HPDE6-E6E7 (cell line): Measurements from ENCODE around the gene BRF1.

ENCODE experiments used
- DNase-seq: peaks from one replicate; pipeline ENCODE4 v3.0.0; 2011; ENCODE audit warnings: missing footprints; ENCODE audit errors: extremely low spot score

BRF1 gene

DNA sequence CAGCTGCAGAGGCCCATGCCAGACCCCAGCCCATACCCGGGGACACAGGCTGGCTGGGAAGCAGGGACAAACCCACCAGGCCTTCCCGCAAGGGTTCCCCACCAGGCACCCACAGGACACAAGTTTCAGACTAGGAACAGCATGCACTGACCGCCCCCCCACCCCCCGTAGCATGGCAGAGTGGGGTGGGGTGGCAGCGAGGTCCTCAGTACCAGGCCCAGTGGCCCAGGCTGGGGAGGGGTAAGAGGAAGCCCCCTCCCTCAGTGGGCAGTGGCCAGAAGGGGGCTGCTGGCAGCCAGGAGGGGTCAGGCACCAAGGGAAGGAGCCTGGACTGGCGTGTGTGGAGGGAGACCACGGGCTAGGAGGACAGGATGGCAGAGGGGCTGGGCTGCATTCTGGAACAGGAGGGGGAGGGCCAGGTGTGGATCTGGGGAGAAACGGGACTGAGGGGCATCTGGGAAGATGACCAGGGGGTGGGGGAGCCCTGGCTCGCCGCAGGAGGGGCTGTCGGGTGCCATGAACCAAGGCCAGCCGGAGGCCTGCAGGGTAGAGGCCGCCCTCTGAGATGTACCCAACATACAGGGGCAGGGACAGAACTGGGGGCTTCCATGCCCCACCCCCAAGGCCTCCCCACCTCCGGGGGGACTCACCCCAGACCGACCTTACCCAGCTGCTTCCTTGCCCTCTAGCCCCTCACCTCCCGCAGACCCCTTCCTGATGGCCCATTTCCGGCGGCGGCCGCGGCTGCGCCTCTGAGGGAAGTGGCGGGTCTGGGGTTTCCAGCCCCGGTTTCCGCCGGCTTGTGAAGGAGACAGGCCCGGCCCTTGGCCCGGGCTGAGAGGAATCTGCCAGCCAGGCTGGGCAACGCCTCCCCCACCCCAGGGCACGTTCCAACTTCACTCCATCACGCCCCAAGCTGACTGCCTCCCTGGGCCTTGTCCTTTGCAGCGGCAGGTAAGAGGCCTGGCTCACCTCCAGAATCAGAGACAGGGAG, 126.6 kb downstream of the BRF1 start:
- DNase-seq: peak; percentile 74

DNA sequence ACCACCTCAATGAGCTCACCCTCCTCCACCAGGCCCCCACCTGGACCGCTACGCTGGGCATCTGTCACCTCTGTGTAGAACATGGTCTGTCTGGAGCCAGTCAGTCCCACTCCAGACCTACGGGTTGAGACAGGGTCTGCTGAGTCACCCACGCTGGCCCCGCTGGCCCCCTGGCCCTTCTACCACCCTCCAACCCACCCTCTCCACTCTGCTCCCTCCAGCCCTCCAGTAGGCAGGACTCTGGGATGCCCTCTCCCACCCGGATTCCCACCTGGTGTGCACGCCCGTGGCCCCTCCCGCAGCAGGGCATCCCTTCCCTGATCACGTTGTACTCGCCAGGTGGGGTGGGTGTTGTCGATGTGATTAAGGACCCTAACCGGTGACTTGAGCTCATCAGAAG, 127.7 kb downstream of the BRF1 start:
- no peak for DNase-seq

DNA sequence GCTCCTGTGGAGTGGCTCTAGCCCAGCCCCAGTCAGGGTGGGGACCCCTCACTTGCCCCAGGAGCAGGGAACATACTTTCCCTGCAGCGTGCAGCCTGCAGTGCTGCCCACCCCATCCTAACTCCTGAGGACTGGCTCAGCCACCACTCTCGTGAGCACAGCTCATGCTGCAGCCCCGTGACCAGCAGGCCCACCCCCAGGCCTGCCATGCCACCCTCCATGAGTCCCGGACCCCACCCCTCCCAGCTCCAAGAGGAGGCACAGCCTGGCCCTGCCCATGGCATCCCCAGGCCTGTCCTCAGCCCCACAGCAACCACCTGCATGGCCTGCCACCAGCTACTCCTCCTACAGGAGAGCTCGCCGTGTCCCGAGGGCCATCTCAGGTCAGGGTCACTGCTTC, 128.3 kb downstream of the BRF1 start:
- DNase-seq: no peak

DNA sequence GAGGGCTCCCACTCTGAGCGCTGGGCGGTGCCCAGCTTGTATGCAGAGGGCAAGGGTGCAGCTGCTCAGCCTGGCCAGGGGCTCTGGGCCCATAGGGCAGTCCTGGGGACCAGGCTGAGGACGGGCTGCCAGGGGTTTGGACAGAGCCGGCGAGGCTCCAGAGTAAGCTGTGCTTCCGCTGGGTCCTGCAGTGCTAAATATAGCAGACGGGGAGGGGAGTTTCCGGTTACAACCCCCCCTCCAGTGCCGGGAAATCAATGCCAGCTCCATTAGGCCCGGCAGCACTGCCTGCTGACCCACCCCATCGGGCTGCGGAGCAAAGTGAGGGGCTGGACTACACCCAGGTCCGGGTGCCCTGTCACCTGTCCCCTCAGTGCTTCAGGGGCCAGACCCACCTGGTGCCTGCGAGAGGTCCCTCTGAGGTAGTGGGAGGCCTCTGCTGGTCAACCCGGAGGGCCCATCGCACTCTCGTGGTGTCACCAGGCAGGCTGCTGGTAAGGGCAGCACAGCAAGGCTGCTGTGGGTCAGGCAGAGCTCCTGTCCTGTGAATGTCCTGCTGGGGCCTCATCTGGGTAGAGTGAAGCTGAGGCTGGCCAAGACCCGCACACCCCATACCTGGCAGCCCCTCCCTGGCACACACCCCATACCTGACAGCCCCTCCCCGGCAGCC, 129.7 kb downstream of the BRF1 start:
- DNase-seq: no peak

DNA sequence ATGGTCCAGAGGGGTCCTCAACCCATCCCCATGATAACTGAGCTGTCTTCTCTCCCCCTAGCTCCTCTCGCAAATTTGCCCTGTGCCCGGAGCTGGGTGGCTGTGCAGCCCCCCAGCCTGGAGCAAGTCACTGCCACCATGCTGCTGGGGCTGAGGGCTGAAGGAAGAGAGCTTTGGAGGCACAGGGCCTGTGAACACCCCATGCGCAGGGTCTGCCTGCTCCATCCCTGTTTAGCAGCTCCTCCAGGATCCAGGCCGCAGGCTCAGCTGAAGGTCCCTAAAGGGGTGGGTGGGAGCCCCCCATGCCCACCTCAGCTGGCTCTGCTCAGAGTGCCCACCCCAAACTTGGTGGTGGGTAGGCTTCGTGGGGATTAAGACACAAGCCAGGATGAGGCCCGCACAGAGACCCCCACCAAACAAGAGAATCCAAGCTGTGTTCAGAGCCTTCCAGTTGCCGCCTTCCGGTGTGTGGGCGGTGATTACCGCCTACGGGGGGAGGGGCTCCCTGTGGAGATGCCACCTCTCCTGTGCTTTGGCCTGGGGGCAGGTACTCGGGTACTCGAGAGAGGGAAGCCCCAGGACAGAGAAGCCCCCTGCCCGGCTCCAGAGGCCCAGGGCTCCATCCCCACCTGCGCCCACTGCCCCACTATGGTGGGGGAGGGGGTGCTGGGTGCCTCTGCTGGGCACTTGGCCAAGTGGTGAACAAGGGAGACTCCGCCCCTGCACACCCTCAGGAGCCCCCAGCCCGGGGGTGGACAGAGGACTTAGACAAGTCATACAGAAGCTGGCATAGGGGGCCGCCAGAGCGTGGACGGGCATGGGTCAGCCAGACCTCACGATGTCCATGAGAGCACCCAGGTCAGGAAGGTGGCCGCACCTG, 130.8 kb downstream of the BRF1 start:
- DNase-seq: no peak

DNA sequence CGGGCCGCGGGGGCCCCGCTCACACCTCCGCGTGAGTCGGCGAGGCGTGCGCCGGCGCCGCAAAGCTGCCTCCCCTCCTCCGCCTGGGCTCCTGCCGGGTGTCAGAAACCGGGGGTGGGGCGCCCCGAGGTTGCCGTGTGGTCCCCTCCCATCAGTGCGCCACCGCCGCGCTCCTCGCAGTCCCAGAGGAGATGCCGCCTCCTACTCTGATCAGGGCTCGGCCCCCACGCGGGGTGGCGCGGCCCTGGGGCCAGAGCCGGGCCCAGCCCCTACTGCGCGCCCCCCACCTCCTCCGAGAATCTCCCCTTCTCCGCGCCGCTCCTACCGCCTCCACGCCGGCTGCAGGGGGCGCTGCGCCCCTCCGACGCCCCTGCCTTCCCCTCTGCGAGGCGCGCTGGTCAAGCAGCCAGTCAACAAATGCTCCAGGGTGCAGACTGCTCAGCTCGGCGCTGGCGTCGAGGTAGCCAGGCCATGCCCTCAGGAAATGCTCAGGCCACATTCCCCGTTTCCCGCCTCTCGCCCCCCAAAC, 131.8 kb downstream of the BRF1 start:
- DNase-seq: peak; percentile 67

DNA sequence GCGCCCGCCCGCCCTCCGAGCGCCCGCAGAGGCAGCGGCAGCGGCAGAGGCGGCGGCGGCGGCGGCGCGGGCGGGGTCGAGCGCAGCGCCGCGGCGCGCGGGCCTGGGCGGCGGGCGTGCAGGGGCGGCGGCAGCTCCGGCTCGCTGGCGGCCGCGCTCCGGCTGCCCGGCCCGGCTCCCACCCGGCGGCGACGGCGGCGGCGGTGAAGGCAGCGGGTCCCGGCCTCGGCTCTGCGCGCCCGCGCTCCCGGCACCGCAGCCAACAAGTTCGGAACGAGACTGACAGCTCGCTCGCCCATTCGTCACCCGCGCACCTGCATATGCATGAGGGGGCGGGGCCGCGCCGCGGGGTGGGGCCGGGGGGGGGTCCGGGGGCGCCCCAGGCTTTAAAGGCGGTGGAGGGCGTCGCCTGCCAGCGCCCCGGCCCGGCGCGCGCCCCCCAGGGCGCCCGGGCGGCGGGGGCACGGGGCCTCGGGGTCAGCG, 132.3 kb downstream of the BRF1 start, which contains the start of gene JAG2:
Gene JAG2 (minus strand): TSS at position 281 of the 483 bp plus-strand sequence. CDS start 356 bp downstream, outside the sequence.
- DNase-seq: peak; percentile 76

DNA sequence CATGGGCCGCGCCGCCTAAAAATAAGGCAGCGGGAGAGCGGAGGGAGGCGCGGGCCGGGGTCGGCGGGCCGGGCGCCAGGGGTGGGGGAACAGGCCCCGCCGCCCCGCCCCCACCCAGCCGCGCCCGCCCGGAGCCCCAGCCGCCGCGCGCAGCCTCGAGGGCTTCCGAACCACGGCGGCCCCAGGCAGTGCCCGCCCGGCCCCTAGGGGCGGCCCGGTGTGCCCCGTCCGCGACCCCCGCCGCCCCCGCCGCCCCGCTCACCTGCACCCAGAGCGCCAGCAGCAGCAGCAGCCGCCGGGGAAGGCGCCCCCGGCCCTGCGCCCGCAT, 132.7 kb downstream of the BRF1 start:
- no peak for DNase-seq

DNA sequence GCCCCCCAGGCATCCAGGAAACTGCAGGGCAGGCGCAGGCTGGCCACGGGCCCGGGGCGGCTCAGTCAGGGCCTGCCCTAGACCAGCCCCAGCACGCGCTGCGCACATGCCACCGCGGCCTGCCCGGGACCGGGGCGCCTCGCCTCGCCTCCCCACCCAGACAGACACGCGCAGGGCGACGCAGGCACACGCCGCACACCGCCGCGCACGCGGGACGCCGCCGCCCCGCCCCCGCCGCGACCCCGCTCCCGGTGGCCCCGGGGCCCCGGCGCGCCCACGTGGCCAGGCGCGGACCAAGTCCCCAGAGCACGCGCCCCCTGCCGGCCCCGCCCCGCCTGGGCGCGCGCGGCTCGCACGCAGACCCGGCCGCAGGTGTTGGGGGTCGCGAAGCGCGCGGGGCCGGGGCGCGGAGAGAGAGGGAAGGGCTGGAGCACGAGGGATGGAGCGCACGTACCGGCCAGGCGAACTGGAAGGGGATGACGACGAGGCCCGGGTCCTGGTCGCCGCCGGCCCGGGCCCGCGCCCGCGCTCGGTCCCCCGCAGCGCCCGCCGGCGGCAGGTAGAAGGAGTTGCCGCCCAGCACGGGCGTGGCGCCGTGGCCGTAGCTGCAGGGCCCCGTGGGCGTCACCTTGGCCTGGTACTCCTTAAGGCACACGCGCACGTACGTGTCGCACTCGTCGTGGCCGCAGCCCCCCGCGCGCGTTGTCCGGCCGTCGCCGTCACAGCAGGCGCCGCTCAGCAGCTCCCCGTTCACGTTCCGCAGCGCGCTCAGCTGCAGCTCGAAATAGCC, 133.3 kb downstream of the BRF1 start:
- DNase-seq: peak; percentile 75

DNA sequence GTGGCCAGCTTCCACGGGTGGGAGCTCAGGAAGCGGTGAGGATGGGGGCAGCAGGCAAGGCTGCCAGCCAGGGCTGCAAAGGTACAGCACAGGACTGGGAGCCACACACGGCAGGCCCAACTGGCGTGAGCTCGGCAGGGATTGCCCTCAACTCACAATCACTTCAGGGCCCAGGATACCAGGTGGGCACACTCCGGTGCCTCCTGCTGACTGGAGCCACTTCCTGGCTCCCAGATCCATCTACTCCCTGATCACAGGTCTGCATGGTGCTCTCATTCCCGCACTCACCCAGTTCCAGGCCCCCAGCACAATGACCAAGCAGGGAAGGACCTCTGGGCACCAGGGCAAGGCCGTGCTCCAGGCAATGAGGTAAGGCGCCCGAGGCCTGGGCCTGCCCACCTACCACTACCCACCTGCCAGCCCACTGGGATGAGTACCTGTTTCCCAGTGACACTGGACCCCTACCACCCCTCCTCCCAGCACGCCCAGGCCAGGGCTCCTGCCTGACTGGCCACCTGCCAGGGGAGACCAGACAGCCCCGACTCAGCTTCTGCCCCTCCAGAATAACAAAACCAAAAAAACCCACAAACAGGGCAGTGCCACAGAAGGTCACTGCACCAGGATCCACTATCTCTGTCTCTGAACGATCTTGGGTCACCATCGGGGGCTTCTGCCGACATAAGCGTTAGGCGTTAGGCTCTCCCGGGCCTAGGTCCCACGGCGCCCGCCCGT, 134.1 kb downstream of the BRF1 start:
- no peak for DNase-seq

DNA sequence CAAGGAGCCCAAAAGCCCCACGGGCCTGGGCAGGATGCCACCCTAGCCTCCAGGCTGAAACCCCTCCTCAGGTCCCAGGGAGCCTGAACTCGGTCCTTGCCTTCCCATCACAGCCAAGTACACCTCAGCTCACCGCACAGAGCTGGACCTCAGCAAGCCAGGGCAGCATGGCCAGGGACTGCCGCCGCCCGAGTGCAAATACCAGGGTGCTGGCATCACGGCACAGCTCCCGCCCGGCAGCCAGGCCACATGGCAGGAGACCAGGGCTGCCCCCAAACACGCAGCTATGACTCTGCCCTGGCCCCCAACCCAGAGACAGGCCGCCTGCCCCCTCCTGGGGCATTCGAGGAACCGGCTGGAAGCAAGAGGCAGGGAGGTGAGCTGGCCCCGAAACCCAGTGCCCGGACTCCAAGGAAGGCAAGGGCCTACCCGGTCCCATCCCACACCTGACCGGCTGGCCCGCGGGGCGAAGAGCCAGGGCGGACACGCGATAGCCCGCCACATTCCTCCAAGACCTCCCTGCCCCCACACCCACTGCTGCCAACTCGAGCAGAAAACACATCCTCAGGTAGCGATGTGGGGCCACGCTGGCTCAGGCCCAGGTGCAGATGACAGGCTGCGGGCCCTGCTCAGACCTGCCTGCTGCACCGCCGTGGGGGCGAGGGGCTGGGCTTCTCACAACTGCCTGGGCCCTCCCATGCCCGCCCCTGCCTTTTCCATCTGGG, 134.9 kb downstream of the BRF1 start:
- DNase-seq: no peak

DNA sequence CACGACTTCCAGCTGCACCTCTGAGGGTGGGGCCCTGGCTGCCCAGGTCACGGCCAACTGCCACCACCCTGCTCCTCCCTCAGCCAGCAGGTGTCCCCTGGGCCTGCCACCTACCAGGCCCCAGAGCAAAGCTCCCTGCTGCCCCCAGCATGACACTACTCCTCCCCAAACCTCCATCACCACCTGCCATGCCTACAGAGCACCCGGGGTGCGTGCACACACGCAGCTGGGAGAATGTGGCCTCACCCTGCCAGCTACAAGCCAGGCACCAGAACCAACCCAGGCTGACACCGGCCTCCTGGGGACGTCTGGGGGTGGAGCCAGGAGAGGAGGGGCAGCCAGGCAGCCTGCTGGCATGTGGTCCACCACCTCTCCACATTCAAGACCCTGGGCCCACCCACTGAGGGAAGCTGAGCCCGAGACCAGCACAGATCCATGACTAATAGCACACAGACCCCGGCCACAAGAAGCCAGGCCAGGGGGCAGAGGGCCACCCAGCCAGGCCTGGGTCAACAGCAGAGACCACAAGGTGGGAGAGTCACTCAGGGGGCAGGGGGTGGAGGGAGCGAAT, 135.6 kb downstream of the BRF1 start:
- no peak for DNase-seq

DNA sequence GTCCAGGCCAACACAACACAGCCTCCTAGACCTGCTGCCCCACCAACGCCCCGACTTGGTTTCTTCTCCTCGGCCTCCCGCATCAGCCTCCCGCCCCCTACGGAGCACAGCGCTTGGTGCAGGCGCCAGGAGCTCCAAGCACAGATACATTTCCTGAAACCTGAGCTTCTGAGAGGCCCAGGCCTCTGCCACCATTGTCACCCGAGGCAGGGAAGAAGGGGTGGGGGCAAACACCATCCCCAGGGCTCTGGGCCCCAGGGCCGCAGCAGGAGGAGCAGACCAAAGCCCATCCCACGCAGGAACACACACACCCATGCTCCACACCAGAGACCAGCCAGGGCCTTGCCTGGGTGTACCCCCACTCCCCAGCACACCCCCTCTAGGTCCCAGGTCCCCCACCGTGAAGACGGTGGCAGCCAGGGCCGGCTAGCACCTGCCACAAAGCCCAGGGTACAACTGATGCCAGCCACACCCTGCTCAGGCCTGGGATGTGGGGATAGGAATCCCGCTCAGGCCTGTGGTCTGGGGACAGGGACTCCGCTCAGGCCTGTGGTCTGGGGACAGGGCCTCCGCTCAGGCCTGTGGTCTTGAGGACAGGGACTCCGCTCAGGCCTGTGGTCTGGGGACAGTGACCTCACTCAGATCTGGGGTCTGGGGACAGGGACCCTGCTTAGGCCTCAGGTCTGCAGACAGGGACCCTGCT, 137.6 kb downstream of the BRF1 start:
- no peak for DNase-seq

DNA sequence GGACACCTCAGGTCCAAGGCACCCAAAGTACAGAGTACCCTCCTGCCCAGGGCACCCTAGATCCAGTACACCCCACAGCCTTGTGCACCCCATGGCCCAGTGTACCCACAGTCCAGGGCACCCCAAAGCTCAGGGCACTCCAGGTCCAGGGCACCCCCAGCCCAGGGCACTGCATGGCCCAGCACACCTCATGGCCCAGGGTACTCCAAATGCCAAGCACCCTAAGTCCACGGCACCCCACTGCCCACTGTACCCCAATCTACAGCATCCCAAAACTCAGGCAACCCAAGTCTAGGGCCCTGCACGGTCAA, 138.2 kb downstream of the BRF1 start:
- no peak for DNase-seq

DNA sequence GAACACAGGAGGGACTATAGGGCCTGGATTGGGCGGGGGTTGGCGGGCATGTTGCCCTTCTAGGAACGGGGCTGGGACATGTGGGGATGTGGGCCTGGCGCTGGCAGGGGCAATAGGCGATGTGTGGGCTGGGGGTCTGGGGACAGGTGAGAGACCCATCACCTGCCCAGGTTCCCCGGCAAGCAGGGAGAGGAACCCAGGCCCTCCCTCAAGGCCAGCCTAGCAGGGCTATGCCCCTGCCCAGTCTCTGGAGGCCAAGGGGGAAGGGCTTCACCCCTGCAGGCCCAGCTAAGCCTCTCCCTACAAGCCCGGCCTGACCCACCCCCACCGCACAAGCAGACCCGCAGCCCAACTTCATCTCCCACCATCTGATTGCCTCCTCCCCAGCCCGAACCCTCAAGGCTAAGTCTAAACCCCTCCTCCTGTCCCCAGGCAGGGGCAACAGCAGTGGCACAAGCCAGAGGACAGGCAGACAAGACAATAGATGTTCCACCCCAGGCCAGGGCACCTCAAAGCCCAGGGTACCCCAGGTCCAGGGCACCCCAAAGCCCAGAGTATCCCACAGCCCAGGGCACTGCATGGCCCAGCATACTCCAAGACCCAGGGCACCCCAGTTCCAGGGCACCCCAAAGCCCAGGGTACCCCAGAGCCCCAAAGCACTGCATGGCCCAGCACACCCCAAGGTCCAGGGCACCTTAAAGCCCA, 138.7 kb downstream of the BRF1 start:
- no peak for DNase-seq

DNA sequence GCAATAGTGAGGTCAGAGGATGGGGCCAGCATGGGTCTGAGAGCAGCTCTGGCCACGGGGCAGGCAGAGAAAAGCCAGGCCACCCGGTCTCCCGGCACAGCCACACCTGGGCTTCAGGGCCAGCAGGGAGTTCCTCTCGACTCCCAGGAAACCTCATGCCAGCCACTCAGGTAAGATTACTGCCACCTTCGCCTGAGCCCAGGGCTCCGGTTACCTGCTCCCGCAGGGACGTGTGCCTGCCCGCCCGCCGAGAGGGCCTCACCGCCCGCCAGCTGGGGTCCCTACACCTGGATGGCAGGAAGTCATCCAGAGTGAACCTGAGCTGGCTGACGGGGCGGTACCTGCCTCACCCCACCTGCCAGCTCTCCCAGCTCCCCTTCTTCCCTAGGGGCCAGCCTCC, 139.5 kb downstream of the BRF1 start:
- no peak for DNase-seq

DNA sequence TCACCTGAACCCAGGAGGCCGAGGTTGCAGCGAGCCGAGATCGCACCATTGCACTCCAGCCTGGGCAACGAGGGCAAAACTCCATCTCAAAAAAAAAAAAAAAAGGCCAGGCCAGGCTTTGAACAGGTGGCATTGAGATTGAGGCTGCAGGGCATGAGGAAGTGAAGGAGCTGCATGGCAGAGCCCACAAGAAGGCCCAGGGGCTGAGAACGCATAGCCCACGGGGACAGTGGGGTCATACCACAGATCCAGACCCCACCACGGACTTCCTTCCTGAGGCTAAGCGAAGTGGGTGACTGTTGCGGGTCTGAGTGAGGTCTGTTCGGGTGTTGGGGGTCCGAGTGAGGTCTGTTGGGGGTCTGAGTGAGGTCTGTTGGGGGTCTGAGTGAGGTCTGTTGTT, 140.0 kb downstream of the BRF1 start:
- no peak for DNase-seq

DNA sequence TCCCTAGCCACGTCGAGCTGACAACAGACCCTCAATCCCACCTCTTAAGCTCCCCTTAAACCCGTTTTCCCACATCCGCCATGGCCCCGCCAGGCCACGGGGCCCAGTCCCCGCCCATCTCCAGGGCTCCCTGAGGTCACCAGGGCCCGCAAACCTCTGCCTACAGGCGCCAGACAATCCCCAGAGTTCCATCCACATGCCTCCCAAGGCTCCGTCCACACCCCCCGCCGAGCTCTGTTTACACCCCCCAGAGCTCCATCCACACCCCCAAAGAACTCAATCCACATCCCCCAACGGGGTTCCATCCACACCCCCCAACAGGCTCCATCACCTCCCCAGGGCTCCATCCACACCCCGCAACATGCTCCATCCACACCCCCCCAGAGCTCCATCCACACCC, 141.5 kb downstream of the BRF1 start:
- no peak for DNase-seq
